ENCODE measurements around the gene TTC39A. TPM values are rescaled to one million over a fixed set of nuclear protein-coding genes. Genes with fewer than 3 reads are reported as not detected.

The TTC39A gene
- total RNA-seq, 1 experiment from 2014 or later = 8.3 TPM

DNA sequence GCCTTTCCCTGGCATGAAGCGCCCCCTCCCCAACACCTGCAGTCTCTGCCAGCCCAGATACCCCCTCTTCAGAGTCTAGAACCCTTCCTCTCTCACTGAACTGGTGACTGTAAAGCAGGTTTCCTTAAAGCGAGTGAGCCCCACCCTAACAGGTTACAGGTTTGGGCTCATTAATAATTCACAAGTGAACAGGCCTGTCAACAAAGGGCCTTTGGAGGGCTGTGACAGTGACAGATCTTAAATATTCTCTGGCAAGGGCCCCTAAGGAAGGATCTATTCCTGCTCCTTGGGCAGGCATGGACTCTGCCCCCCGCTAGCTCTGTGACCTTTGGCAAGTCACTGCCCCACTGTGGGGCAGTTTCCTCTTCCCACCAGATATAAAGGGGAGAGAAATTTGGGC is 5.6 kb upstream of the TTC39A start:
- Histone ChIP-seq H3K4me3 (ENCODE audit: low read depth in 2 of 2, low read length in 2 of 2) (no peak overlapping the region), H3K36me3 (ENCODE audit: control insufficient read depth, insufficient read depth, low read length) (no peaks in the 10 kb centered on the region), H3K4me1 (ENCODE audit: control insufficient read depth, insufficient read depth, low read length) (peaks cover 9% of the 10 kb centered on the region), H3K9me3 (ENCODE audit: control insufficient read depth, insufficient read depth, low read depth, low read length) (no peaks in the 10 kb centered on the region), H3K27ac (ENCODE audit: low read length) (no peak overlapping the region), H3K27me3 (ENCODE audit: control insufficient read depth, insufficient read depth, low read length) (no peaks in the 10 kb centered on the region)
- CTCF ChIA-PET = interaction anchor here (0.7 kb wide), 1 partner anchor 16 kb away, joined by 3 read pairs; no protein-coding TSS in a partner anchor
- ATAC-seq = no peak
- POLR2A ChIA-PET = no interaction called here
- TF ChIP-seq SIN3A (IDR thresholded peaks at IDR 0.05; ENCODE audit: borderline replicate concordance, insufficient read depth, low read depth, low read length) (no peak), TCF7L2 (IDR thresholded peaks at IDR 0.05; ENCODE audit: low read depth, low read length) (no peak), REST (IDR thresholded peaks at IDR 0.05; ENCODE audit: insufficient read depth in 1 of 2, low read depth in 2 of 2, low read length in 1 of 2) (no peak), CTCF (IDR thresholded peaks at IDR 0.05) (no peak), POLR2AphosphoS5 (IDR thresholded peaks at IDR 0.05; ENCODE audit: low read depth, low read length) (no peak)
- no peak for DNase-seq (ENCODE audit: low read depth, low spot score)
- no TSS peak for BruUV-seq (replicated peaks)
- intact Hi-C loops (cut with micrococcal nuclease; ENCODE audit: unreplicated experiment) (no loop called here), in situ Hi-C loops (cut with HindIII; ENCODE audit: low pct_unique_long_range_greater_than_20kb, low sequenced_read_pairs) (no loop called here)

DNA sequence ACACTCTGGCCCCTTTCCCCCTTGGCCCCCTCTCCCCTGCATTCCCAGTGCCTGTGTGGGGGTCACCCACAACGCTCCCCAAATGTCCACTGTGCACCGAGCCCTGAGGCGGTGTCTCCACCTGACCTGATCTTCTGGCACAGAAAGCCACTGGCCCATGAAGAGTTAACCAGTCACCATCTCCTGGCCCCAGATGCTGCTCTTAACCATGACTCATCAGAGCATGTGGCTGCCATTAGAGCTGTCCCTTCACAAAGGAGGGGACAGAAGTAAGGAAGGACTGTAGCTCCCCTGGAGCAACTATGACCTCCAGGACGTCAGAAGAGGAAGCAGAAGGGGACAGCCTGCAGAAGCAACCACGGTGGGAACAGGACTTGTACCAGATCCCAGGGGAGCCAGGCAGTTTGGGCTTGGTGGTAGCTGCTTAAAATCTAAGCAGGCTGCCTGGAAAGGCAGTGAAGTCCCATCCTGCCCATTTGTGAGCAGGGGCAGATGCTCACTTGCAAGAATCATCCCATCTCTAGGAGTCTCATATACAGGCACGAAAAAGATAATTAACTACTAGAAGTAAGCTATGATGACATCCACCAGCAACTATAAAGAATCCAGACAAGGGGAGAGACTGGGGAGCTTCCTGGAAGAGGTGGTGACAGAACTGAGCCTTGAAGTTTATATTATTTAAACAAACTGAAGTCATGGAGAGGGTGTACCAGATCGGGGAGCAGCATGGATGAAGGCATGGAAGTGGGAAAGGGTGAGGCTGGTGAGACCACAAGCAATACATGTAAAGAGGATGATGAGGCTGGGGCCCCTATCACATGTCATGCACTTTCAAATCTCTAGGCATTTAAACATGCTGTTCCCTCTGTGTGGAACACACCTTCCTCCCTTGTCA is 1.1 kb upstream of the TTC39A start:
- H3K4me1 ChIP-seq (ENCODE audit: control insufficient read depth, insufficient read depth, low read length) = peaks cover 18% of the 10 kb centered on the region
- intact Hi-C loops (cut with micrococcal nuclease; ENCODE audit: unreplicated experiment) (no loop called here), in situ Hi-C loops (cut with HindIII; ENCODE audit: low pct_unique_long_range_greater_than_20kb, low sequenced_read_pairs) (no loop called here)
- ATAC-seq (peak; percentile 76), DNase-seq (ENCODE audit: low read depth, low spot score) (peak; percentile 39)
- ChIA-PET CTCF (interaction anchor here (0.6 kb wide), 1 partner anchor 174 kb away, joined by 3 read pairs; no protein-coding TSS in a partner anchor), POLR2A (no interaction called here)
- H3K4me3 ChIP-seq (ENCODE audit: low read depth in 2 of 2, low read length in 2 of 2) = peak overlapping the region in 1 of 2 experiments; percentile 60; a peak in 2 of 4 replicates
- TF ChIP-seq CTCF (IDR thresholded peaks at IDR 0.05) (no peak), TCF7L2 (IDR thresholded peaks at IDR 0.05; ENCODE audit: low read depth, low read length) (no peak), SIN3A (IDR thresholded peaks at IDR 0.05; ENCODE audit: borderline replicate concordance, insufficient read depth, low read depth, low read length) (no peak), POLR2AphosphoS5 (IDR thresholded peaks at IDR 0.05; ENCODE audit: low read depth, low read length) (no peak), REST (IDR thresholded peaks at IDR 0.05; ENCODE audit: insufficient read depth in 1 of 2, low read depth in 2 of 2, low read length in 1 of 2) (no peak)
- no TSS peak for BruUV-seq (replicated peaks)
- H3K36me3 ChIP-seq (ENCODE audit: control insufficient read depth, insufficient read depth, low read length) = no peaks in the 10 kb centered on the region
- H3K9me3 ChIP-seq (ENCODE audit: control insufficient read depth, insufficient read depth, low read depth, low read length) = no peaks in the 10 kb centered on the region
- H3K27me3 ChIP-seq (ENCODE audit: control insufficient read depth, insufficient read depth, low read length) = no peaks in the 10 kb centered on the region
- peak overlapping the region; percentile 66 for H3K27ac ChIP-seq (ENCODE audit: low read length)

All from Panc1 (cell line).